HepG2 (cell line): Measurements from ENCODE around the gene GTF2H1. TPM values are rescaled to one million over a fixed set of nuclear protein-coding genes. Genes with fewer than 3 reads are reported as not detected.

ENCODE experiments used
- ATAC-seq: fragments of 200-7000 bp; cut with Tn5 transposase; 3 replicates; pipeline ENCODE4 v1.9.1; 2020; ENCODE audit warnings: mild to moderate bottlenecking, moderate library complexity
- BruUV-seq: library from RNA; stranded (reverse); fragments of 400-500 nt; replicated peaks from 2 replicates; lab custom pipeline; 2021; lab: Mats Ljungman, UMichigan
- CTCF ChIA-PET: fragments of 300-600 bp; formaldehyde crosslinking; extraction: SDS; loops from one replicate; lab custom pipeline; 2021; ENCODE audit warnings: low total read pairs, inconsistent platforms, low intra/inter-chr PET ratio; lab: Yijun Ruan, JAX
- POLR2A ChIA-PET: fragments of 350-600 bp; sonication (Branson Sonifier 250); formaldehyde crosslinking; loops from one replicate; lab custom pipeline; 2020; ENCODE audit warnings: antibody characterized with exemption, inconsistent platforms; lab: Yijun Ruan, JAX
- DNase-seq: peaks from one replicate; pipeline ENCODE4 v3.0.0-alpha.2; 2015; ENCODE audit warnings: low spot score
- FAIRE-seq: peaks from 3 replicates; lab custom pipeline; 2011; peaks lifted over from hg19 to GRCh38; lab: Jason Lieb, UNC
- H2AFZ ChIP-seq: one replicate; pipeline ENCODE4 v1.6.1; 2011; ENCODE audit warnings: low read length, inconsistent platforms
- H3K27ac ChIP-seq: fragments of 300-600 bp; 3 replicates; pipeline ENCODE4 v1.8.0; 2011; ENCODE audit warnings: mixed run types, mild to moderate bottlenecking, mixed read lengths, low read length, inconsistent platforms; ENCODE audit not compliant: insufficient read depth; ENCODE audit errors: extremely low read length
- H3K27me3 ChIP-seq, 2 experiments: fragments of 200-600 bp in 1 of 2; 2 replicates in 1 of 2; 3 replicates in 1 of 2; pipeline versions ENCODE4 v1.6.0 to v1.8.0; 2011; ENCODE audit warnings: low read length in 2 of 2, mild to moderate bottlenecking in 2 of 2, moderate library complexity in 2 of 2, inconsistent platforms in 1 of 2; ENCODE audit not compliant: insufficient read depth in 2 of 2, control insufficient read depth in 1 of 2
- H3K36me3 ChIP-seq, 2 experiments: fragments of 200-600 bp in 1 of 2; replicated peaks in 1 of 2; 2 replicates in 1 of 2; 3 replicates in 1 of 2; pipeline versions ENCODE4 v1.5.1 to v1.8.0; 2011; ENCODE audit warnings: low read length in 2 of 2, inconsistent platforms in 1 of 2; ENCODE audit not compliant: insufficient read depth in 2 of 2, control insufficient read depth in 1 of 2
- H3K4me1 ChIP-seq: 2 replicates; pipeline ENCODE4 v1.5.1; 2012; ENCODE audit warnings: low read length, inconsistent platforms; ENCODE audit not compliant: insufficient read depth
- H3K4me2 ChIP-seq: 2 replicates; pipeline ENCODE4 v1.6.0; 2011; ENCODE audit warnings: low read depth, low read length, inconsistent platforms
- H3K4me3 ChIP-seq, 3 experiments: fragments of 200-600 bp in 1 of 3; sonication (generic), shearing (Covaris generic) in 1 of 3; replicated peaks in 1 of 3; 2 replicates each; pipeline ENCODE4 v1.5.1; 2011 to 2016; ENCODE audit warnings: low read length in 3 of 3, inconsistent platforms in 2 of 3, low read depth in 2 of 3, mild to moderate bottlenecking in 2 of 3, control low read depth in 1 of 3, mixed read lengths in 1 of 3; ENCODE audit not compliant: insufficient read depth in 1 of 3
- H3K79me2 ChIP-seq: one replicate; pipeline ENCODE4 v1.6.1; 2011; ENCODE audit warnings: low read length, inconsistent platforms; ENCODE audit not compliant: insufficient read depth
- H3K9ac ChIP-seq: 2 replicates; pipeline ENCODE4 v1.6.0; 2011; ENCODE audit warnings: mild to moderate bottlenecking, low read depth, low read length, inconsistent platforms; ENCODE audit not compliant: insufficient read depth
- H3K9me3 ChIP-seq: 2 replicates; pipeline ENCODE4 v1.5.1; 2012; ENCODE audit warnings: mild to moderate bottlenecking, low read length
- H4K20me1 ChIP-seq: 2 replicates; pipeline ENCODE4 v1.6.0; 2011; ENCODE audit warnings: inconsistent platforms, mild to moderate bottlenecking, low read length, moderate library complexity; ENCODE audit not compliant: insufficient read depth
- AKNA ChIP-seq: sonication (generic); formaldehyde crosslinking; IDR thresholded peaks from 2 replicates; pipeline ENCODE4 v1.4.0; 2020; ENCODE audit warnings: missing genetic modification reagents, borderline replicate concordance
- ARID4A ChIP-seq: sonication (generic); formaldehyde crosslinking; IDR thresholded peaks from 2 replicates; pipeline ENCODE4 v1.5.0; 2020; ENCODE audit warnings: mild to moderate bottlenecking, missing genetic modification reagents, borderline replicate concordance
- ATF7 ChIP-seq, 2 experiments: fragments of 450-650 bp in 1 of 2; sonication (generic) in 1 of 2; formaldehyde crosslinking in 1 of 2; IDR thresholded peaks; 2 replicates each; pipeline versions ENCODE4 v1.4.0 to v1.6.1; 2016 to 2020; ENCODE audit warnings: antibody characterized with exemption in 1 of 2, mild to moderate bottlenecking in 1 of 2, missing genetic modification reagents in 1 of 2
- DPF2 ChIP-seq: sonication (generic); formaldehyde crosslinking; IDR thresholded peaks from 2 replicates; pipeline ENCODE4 v1.4.0; 2020; ENCODE audit warnings: mild to moderate bottlenecking, low read depth, missing genetic modification reagents, borderline replicate concordance
- FIP1L1 ChIP-seq: fragments of 200-400 bp; formaldehyde crosslinking; IDR thresholded peaks from 2 replicates; pipeline ENCODE4 v1.6.1; 2018; ENCODE audit warnings: low read depth, mild to moderate bottlenecking, low read length, moderate library complexity, borderline replicate concordance; ENCODE audit not compliant: insufficient read depth
- HDAC1 ChIP-seq: sonication (generic); formaldehyde crosslinking; IDR thresholded peaks from 2 replicates; pipeline ENCODE4 v1.5.1; 2020; ENCODE audit warnings: mild to moderate bottlenecking, missing genetic modification reagents
- KAT2B ChIP-seq: fragments of 150-350 bp; IDR thresholded peaks from 2 replicates; pipeline ENCODE4 v1.6.1; 2014; ENCODE audit warnings: low read depth, low read length, borderline replicate concordance
- MEF2D ChIP-seq: sonication (generic); formaldehyde crosslinking; IDR thresholded peaks from 2 replicates; pipeline ENCODE4 v1.5.1; 2020; ENCODE audit warnings: mild to moderate bottlenecking, missing genetic modification reagents
- MTF2 ChIP-seq: sonication (generic); formaldehyde crosslinking; IDR thresholded peaks from 2 replicates; pipeline ENCODE4 v1.5.0; 2020; ENCODE audit warnings: missing genetic modification reagents, borderline replicate concordance
- PHF8 ChIP-seq: sonication (generic); formaldehyde crosslinking; IDR thresholded peaks from 2 replicates; pipeline ENCODE4 v1.5.0; 2020; ENCODE audit warnings: missing genetic modification reagents
- ZNF274 ChIP-seq: sonication (generic); formaldehyde crosslinking; IDR thresholded peaks from 2 replicates; pipeline ENCODE4 v1.5.1; 2020; ENCODE audit warnings: mild to moderate bottlenecking, missing genetic modification reagents
- ZNF33A ChIP-seq: sonication (generic); formaldehyde crosslinking; IDR thresholded peaks from 2 replicates; pipeline ENCODE4 v1.5.1; 2020; ENCODE audit warnings: missing genetic modification reagents, mild to moderate bottlenecking, moderate library complexity, borderline replicate concordance
- ZNF652 ChIP-seq: IDR thresholded peaks from 2 replicates; pipeline ENCODE4 v1.6.1; 2016; ENCODE audit warnings: low read depth, borderline replicate concordance
- WGBS: methylation state at CpG from one replicate; pipeline ENCODE4 v1.1.6; 2017; ENCODE audit warnings: low lambda C conversion rate; 5-methylcytosine and 5-hydroxymethylcytosine counted together
- in situ Hi-C: cut with HindIII; loops from 2 replicates; pipeline ENCODE4 v1.10.0; 2017; ENCODE audit warnings: low pct_unique_long_range_greater_than_20kb; ENCODE audit not compliant: extremely low pct_ligation_motif_present
- intact Hi-C: fragments of 100-400 bp; cut with micrococcal nuclease; formaldehyde crosslinking; loops from one replicate; pipeline ENCODE4 v1.10.0; 2022; ENCODE audit not compliant: unreplicated experiment
- polyA plus RNA-seq, 8 experiments: library from polyadenylated mRNA; depleted of rRNA in 3 of 8; stranded (reverse) in 7 of 8; unstranded in 1 of 8; fragments of >200 nt; fragmentation: Illumina TruSeq in 4 of 8; extraction: Trizol in 4 of 8; gene quantifications; 2 replicates each; pipeline versions ENCODE4 v1.2.1 to v1.2.3, GENCODE V29; 2011 to 2016; ENCODE audit warnings: low read depth in 4 of 8, missing spikeins in 1 of 8, mixed read lengths in 1 of 8; ENCODE audit not compliant: insufficient read depth in 1 of 8
- total RNA-seq, 5 experiments: library from RNA; depleted of rRNA; stranded (reverse); fragments of >200 nt; fragmentation: Illumina TruSeq; extraction: Trizol; gene quantifications; 2 replicates each; pipeline ENCODE4 v1.2.3, GENCODE V29; 2016; ENCODE audit warnings: low read depth in 1 of 5
- TF ChIP-seq, protein P1 (sequence below): sonication (generic); formaldehyde crosslinking; IDR thresholded peaks from 2 replicates; pipeline ENCODE4 v1.5.0; 2020; ENCODE audit warnings: missing genetic modification reagents

GTF2H1 gene
- total and polyA plus RNA-seq, 2 of the 13 experiments (the other 11 are each of a cell fraction or from before 2014, with no cell fraction given) = 15.7 to 51.4 TPM

DNA sequence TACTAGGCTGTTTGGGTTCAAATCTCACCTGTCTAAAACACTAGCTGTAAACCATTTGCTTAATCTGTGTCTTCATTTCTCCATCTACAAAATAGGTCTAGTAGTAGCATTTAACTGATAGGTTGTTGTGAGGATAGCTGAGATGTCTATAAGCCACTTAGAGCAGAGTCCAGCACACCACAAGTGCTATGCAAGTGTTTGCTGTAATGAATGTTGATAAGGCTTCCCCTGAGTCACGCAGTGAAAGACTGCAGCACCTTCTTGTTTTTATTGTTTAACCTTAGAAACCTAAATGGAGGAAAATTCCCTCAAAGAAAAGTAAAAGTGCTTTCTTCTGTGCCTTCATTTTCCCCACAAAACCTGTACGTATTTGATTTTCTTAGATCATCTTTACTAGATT lies 48.9 kb downstream of the GTF2H1 start (continued):
- TF ChIP-seq ARID4A (CRISPR knock-in tag) = no peak
- TF ChIP-seq MTF2 = no peak
- no peak for TF ChIP-seq KAT2B
- no peak for TF ChIP-seq MEF2D (CRISPR knock-in tag)
- TF ChIP-seq ZNF652 = no peak
- TF ChIP-seq FIP1L1 = no peak
- TF ChIP-seq ATF7 (IDR thresholded peaks at IDR 0.05) = no peak
- TF ChIP-seq ATF7 (CRISPR knock-in tag; IDR thresholded peaks at IDR 0.05) = no peak

GRCh38 chr11:18372201-18372600 lies 49.8 kb downstream of the GTF2H1 start:
- Histone ChIP-seq H3K4me1 (peaks cover 12% of the 10 kb centered on the region; the same call in 1 of the 2 replicates), H3K79me2 (no peaks in the 10 kb centered on the region), H4K20me1 (no peaks in the 10 kb centered on the region), H3K9ac (no peak overlapping the region), H3K36me3 (0 out of 5 replicates have a peak, but pooled peaks cover 0 to 3% of the 10 kb centered on the region in 2 experiments), H2AFZ (no peak overlapping the region), H3K27me3 (no peaks in the 10 kb centered on the region), H3K9me3 (no peaks in the 10 kb centered on the region), H3K27ac (no peak overlapping the region), H3K4me3 (no peak overlapping the region), H3K4me2 (no peak overlapping the region)
- ATAC-seq (no peak), FAIRE-seq (no peak), DNase-seq (no peak)
- 95% methylated on average over 2 of the region's 2 CpGs for WGBS
- BruUV-seq = no TSS peak
- ChIA-PET CTCF (no interaction called here), POLR2A (interaction anchor here (0.8 kb wide), 1 partner anchor 23 kb away, joined by 3 read pairs; no protein-coding TSS in a partner anchor)
- intact Hi-C loops = no loop called here
- in situ Hi-C loops = no loop called here
- no peak for TF ChIP-seq PHF8 (CRISPR knock-in tag)
- no peak for TF ChIP-seq ZNF33A
- no peak for TF ChIP-seq HDAC1
- no peak for TF ChIP-seq DPF2 (CRISPR knock-in tag)
- no peak for TF ChIP-seq AKNA (CRISPR knock-in tag)
- TF ChIP-seq ZNF274 (CRISPR knock-in tag) = no peak
- TF ChIP-seq, protein P1, sequence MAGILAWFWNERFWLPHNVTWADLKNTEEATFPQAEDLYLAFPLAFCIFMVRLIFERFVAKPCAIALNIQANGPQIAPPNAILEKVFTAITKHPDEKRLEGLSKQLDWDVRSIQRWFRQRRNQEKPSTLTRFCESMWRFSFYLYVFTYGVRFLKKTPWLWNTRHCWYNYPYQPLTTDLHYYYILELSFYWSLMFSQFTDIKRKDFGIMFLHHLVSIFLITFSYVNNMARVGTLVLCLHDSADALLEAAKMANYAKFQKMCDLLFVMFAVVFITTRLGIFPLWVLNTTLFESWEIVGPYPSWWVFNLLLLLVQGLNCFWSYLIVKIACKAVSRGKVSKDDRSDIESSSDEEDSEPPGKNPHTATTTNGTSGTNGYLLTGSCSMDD (CRISPR knock-in tag) = no peak
